Nephron progenitor cell (in vitro differentiated cells): ENCODE results near the gene PMEL.
"Not testable (repeated sequence)": the region's sequence is repeated elsewhere in the genome, so short reads cannot be mapped to it uniquely, and the experiment has no call there.

Experiments used
- DNase-seq: peaks from one replicate; pipeline ENCODE4 v3.0.0; 2021
- H3K27ac Mint-ChIP-seq: 2 replicates; pipeline ENCODE4 v1.8.0; 2021; ENCODE audit warnings: mild to moderate bottlenecking, moderate library complexity, mixed read lengths
- H3K27me3 Mint-ChIP-seq: 2 replicates; pipeline ENCODE4 v1.8.0; 2021; ENCODE audit warnings: mild to moderate bottlenecking, low read depth, mixed read lengths; ENCODE audit not compliant: poor library complexity
- H3K36me3 Mint-ChIP-seq: 2 replicates; pipeline ENCODE4 v1.8.0; 2021; ENCODE audit warnings: low read depth, mixed read lengths
- H3K4me1 Mint-ChIP-seq: 2 replicates; pipeline ENCODE4 v1.8.0; 2021; ENCODE audit warnings: mixed read lengths
- H3K4me3 Mint-ChIP-seq: 2 replicates; pipeline ENCODE4 v1.8.0; 2021; ENCODE audit warnings: mild to moderate bottlenecking, moderate library complexity, mixed read lengths
- H3K9me3 Mint-ChIP-seq: 2 replicates; pipeline ENCODE4 v1.8.0; 2021; ENCODE audit warnings: mild to moderate bottlenecking, moderate library complexity, mixed read lengths
- CTCF ChIP-seq: fragments of 200-600 bp; sonication (generic); IDR thresholded peaks from 2 replicates; pipeline ENCODE4 v1.5.0; 2021; ENCODE audit warnings: antibody characterized with exemption

Gene PMEL

GRCh38 chr12:55996715-55997534 lies 31.1 kb upstream of the PMEL start, which contains the start of gene SUOX:
Gene SUOX, plus strand, starts transcription at chr12:55997276. Its CDS starts 4,946 bp downstream, at chr12:56002222.
- Mint-ChIP-seq H3K4me1 (peaks cover 26% of the 10 kb centered on the region), H3K9me3 (no peaks in the 10 kb centered on the region), H3K4me3 (peak within 1 kb of the TSS; percentile 97), H3K36me3 (peaks cover 37% of the 10 kb centered on the region), H3K27ac (peak within 1 kb of the TSS; percentile 93), H3K27me3 (no peaks in the 10 kb centered on the region)
- DNase-seq, result peak; percentile 92
- no peak for TF ChIP-seq CTCF

GRCh38 chr12:55996201-55996714 lies 30.4 kb upstream of the PMEL start:
- peak overlapping the region; percentile 86 for H3K27ac Mint-ChIP-seq
- peaks cover 26% of the 10 kb centered on the region for H3K4me1 Mint-ChIP-seq
- peak; percentile 74 for TF ChIP-seq CTCF
- H3K27me3 Mint-ChIP-seq, result no peaks in the 10 kb centered on the region
- peak overlapping the region; percentile 97 for H3K4me3 Mint-ChIP-seq
- no peaks in the 10 kb centered on the region for H3K9me3 Mint-ChIP-seq
- H3K36me3 Mint-ChIP-seq, result peaks cover 37% of the 10 kb centered on the region
- DNase-seq, result peak; percentile 61

GRCh38 chr12:55995366-55995765 lies 29.5 kb upstream of the PMEL start:
- peak overlapping the region; percentile 61 for H3K27ac Mint-ChIP-seq
- no peak for DNase-seq

GRCh38 chr12:55993230-55993853 lies 27.5 kb upstream of the PMEL start:
- no peak for DNase-seq
- peak overlapping the region; percentile 15 for H3K27ac Mint-ChIP-seq

More at GRCh38 chr12:55995366-55995765, 29.5 kb upstream of the PMEL start:
- Mint-ChIP-seq H3K4me3 (no peak overlapping the region), H3K9me3 (no peaks in the 10 kb centered on the region), H3K36me3 (peaks cover 45% of the 10 kb centered on the region), H3K4me1 (peaks cover 26% of the 10 kb centered on the region), H3K27me3 (no peaks in the 10 kb centered on the region)
- TF ChIP-seq CTCF, result no peak

GRCh38 chr12:55991110-55991509 lies 25.3 kb upstream of the PMEL start:
- DNase-seq, result no peak
- H3K27me3 Mint-ChIP-seq, result no peaks in the 10 kb centered on the region
- no peak for TF ChIP-seq CTCF
- H3K36me3 Mint-ChIP-seq, result peaks cover 70% of the 10 kb centered on the region
- no peak overlapping the region for H3K4me3 Mint-ChIP-seq
- H3K27ac Mint-ChIP-seq, result no peak overlapping the region
- H3K4me1 Mint-ChIP-seq, result peaks cover under 1% of the 10 kb centered on the region
- no peaks in the 10 kb centered on the region for H3K9me3 Mint-ChIP-seq

More at GRCh38 chr12:55993230-55993853, 27.5 kb upstream of the PMEL start:
- no peaks in the 10 kb centered on the region for H3K27me3 Mint-ChIP-seq
- peaks cover 15% of the 10 kb centered on the region for H3K4me1 Mint-ChIP-seq
- no peak overlapping the region for H3K4me3 Mint-ChIP-seq
- peaks cover 53% of the 10 kb centered on the region for H3K36me3 Mint-ChIP-seq
- H3K9me3 Mint-ChIP-seq, result no peaks in the 10 kb centered on the region
- no peak for TF ChIP-seq CTCF

GRCh38 chr12:55985976-55986375 lies 20.1 kb upstream of the PMEL start:
- not testable (repeated sequence) for DNase-seq, H3K27me3 Mint-ChIP-seq, H3K4me3 Mint-ChIP-seq, H3K4me1 Mint-ChIP-seq, H3K9me3 Mint-ChIP-seq
- peak overlapping the region; percentile 85 for H3K27ac Mint-ChIP-seq
- H3K36me3 Mint-ChIP-seq, result peaks cover 78% of the 10 kb centered on the region
